22Rv1 (cell line): Measurements from ENCODE around the gene SUPT4H1.

Experiments used
- H3K27ac ChIP-seq: fragments of 450-650 bp; 2 replicates; pipeline ENCODE4 v1.5.1; 2017
- ZFX ChIP-seq: fragments of 450-650 bp; IDR thresholded peaks from 2 replicates; pipeline ENCODE4 v1.6.1; 2017; ENCODE audit warnings: antibody characterized with exemption, borderline replicate concordance
- TF ChIP-seq, protein P1 (sequence below): fragments of 450-650 bp; IDR thresholded peaks from 2 replicates; pipeline ENCODE4 v1.5.1; 2017; ENCODE audit warnings: mild to moderate bottlenecking

SUPT4H1 gene

GRCh38 chr17:58338454-58338840 lies 13.6 kb downstream of the SUPT4H1 start:
- H3K27ac ChIP-seq: no peak overlapping the region
- no peak for TF ChIP-seq ZFX
- TF ChIP-seq, protein P1, sequence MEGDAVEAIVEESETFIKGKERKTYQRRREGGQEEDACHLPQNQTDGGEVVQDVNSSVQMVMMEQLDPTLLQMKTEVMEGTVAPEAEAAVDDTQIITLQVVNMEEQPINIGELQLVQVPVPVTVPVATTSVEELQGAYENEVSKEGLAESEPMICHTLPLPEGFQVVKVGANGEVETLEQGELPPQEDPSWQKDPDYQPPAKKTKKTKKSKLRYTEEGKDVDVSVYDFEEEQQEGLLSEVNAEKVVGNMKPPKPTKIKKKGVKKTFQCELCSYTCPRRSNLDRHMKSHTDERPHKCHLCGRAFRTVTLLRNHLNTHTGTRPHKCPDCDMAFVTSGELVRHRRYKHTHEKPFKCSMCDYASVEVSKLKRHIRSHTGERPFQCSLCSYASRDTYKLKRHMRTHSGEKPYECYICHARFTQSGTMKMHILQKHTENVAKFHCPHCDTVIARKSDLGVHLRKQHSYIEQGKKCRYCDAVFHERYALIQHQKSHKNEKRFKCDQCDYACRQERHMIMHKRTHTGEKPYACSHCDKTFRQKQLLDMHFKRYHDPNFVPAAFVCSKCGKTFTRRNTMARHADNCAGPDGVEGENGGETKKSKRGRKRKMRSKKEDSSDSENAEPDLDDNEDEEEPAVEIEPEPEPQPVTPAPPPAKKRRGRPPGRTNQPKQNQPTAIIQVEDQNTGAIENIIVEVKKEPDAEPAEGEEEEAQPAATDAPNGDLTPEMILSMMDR: no peak

DNA sequence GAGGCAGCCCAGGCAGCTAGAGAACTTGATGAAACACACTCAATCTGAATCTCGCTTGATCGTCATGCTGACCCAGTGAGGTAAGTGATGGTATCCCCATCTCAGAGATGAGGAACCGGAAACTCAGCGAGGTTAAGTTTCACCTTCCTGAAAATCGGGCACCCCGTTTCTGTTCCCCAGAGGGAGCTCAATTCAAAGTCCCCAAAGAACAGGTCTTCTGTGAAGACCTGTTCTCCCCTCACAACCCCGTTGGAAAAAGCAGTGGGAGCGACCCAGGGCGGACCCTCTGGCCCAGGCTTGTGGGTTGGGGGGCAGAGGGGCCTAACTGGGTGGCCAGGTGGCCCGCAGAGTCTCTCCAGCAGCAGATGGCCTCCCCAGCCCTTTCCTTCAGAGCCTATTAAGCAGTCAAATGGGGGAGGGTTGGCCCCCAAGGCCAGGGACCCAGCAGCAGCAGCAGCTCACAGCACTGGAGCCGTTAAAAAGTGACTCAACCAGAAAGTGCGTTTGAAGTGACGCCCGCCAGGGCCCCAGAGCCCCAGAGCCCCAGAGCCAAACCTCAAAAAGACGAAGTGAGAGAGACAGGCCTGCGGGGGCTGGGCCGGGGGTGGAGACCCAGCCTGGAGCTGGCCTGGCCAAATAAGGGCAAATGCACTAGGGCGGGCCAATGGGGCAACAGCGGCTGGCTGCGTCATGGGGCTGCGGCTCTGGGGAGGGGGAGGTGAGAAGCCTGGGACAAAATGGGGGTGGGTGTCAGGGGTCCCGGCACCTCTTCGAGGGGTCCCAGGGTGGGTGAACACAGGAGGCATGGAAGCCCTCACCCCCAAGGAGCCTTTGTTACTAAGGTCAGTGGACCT lies 14.2 kb downstream of the SUPT4H1 start:
- no peak overlapping the region for H3K27ac ChIP-seq
- TF ChIP-seq, protein P1: no peak
- no peak for TF ChIP-seq ZFX

GRCh38 chr17:58337210-58337599 lies 14.8 kb downstream of the SUPT4H1 start:
- no peak overlapping the region for H3K27ac ChIP-seq
- no peak for TF ChIP-seq ZFX
- TF ChIP-seq, protein P1: no peak

DNA sequence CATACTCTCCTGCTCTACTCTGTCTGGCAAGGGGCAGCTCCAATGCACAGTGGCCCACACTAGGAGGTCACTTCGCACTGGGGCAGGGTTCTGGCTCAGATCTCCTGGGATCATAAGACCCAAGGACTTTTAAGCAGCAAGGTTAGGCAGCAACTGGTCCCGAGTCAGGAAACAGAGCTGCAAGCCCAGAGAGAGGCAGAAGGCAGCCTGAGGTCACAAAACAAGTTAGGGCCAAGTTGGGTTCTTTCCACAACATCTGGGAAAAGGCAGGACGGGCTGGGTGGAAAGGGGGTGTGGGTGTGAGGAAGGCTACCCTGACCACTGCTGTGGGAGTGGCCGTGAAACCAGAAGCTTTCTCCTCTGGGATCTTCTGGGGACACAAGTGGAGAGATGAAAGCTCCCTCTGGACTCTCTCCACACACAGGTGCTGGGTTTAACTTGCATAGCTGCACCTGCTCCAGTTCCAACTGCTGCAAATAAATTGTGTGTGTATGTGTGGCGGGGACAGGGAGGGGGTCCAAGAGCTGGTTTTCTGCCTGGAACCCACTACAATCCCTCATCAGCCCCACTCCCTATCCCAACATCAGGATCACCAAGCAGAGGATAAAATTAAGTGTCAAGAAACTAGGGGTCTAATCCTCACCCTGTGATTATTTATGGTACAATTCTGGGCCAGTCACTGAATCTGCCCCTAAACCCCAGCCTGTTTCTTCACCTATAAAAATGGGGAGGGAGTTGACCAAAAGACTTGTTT lies 15.4 kb downstream of the SUPT4H1 start:
- TF ChIP-seq ZFX: no peak
- TF ChIP-seq, protein P1: no peak
- H3K27ac ChIP-seq: 0 out of 2 replicates have a peak overlapping the region, but pooled peaks have one; percentile 27

DNA sequence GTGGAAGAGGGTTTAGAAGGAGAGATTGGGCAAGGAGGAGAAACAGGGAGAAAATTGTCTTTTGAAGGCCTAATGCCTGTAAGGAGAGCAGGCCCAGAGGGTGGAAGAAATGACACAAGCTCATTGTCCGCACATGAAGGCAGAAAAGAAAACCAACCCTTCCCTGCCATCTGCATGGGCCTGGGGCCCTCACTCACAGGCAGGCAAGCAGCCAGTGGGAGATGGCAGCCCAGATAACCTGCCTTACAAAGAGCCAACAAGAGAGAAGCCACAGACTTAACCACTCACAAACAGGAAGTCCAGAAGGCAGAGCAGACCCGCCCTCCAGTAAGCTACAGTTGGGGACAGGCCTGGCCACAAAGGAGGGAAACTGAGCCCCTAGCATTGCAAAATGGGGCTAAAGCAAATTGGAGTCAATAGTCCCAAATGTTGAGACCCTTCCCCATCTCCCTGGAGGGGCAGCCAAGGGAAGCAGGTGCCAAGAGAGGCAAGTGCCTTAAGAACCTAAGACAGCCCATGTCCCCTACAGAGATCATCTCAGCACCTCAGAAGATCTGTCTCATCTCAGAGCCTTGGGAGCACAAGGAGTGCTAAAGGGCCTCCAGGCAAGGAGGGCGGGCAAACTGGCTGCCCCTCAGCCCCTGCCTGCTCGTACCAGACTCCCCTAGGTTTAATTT lies 16.1 kb downstream of the SUPT4H1 start:
- TF ChIP-seq, protein P1: no peak
- TF ChIP-seq ZFX: no peak
- peak overlapping the region; percentile 27; the same call in 1 of the 2 replicates for H3K27ac ChIP-seq

GRCh38 chr17:58335061-58335731 lies 16.8 kb downstream of the SUPT4H1 start:
- TF ChIP-seq, protein P1: no peak
- TF ChIP-seq ZFX: no peak
- peak overlapping the region; percentile 27; the same call in 1 of the 2 replicates for H3K27ac ChIP-seq
